ENCODE data around the gene TSHZ2.
"Not testable (repeated sequence)": the region's sequence is repeated elsewhere in the genome, so short reads cannot be mapped to it uniquely, and the experiment has no call there.

The TSHZ2 gene

DNA sequence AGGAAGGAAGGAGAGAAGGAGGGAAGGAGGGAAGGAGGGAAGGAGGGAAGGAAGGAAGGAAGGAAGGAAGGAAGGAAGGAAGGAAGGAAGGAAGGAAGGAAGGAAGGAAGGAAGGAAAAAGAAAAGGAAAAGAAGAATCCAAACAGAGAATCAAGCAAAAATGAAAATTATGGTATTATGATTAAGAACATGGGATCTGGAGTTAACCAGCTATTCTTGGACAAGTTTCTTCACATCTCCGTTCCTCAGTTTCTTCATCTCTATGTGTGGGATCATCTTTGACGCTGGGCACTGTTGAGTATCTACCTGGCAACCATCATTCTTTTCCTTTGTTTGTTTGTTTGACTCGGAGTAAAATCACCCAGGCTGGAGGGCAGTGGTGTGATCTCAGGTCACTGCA, 549.9 kb downstream of the TSHZ2 start:
- no peak for TF ChIP-seq POLR2A (IDR thresholded peaks at IDR 0.05; ENCODE audit: low read depth, low read length)
- DNase-seq (ENCODE audit: insufficient read length, low spot score) = no peak
- no peak for FAIRE-seq

DNA sequence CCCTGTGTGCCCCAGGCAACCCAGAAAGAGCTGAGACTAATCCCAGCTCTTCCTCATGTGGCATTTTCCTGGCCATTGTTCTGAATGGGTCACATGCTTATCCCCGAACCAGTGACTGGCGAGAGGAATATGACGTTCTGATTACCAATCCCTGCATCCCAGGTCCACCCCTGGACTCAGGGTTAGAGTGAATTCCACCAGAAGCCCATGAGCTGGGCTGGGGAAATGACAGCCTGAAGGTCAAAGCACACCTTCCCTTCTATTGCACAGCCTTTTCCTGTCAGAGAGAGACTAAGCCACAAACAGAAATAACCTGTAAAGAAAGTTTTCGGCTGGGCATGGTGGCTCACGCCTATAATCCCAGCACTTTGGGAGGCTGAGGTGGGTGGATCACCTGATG, 550.5 kb downstream of the TSHZ2 start:
- no peak for TF ChIP-seq POLR2A (IDR thresholded peaks at IDR 0.05; ENCODE audit: low read depth, low read length)
- FAIRE-seq (no peak), DNase-seq (ENCODE audit: insufficient read length, low spot score) (no peak)

DNA sequence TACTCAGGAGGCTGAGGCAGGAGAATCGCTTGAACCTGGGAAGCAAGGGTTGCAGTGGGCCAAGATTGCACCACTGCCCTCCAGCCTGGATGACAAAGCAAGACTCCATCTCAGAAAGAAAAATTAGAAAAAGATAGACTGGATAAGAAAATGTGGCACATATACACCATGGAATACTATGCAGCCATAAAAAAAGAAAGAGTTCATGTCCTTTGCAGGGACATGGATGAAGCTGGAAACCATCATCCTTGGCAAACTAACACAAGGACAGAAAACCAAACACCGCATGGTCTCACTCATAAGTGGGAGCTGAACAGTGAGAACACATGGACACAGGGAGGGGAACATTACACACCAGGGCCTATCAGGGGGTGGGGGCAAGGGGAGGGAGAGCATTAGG, 551.5 kb downstream of the TSHZ2 start:
- not testable (repeated sequence) for DNase-seq (ENCODE audit: insufficient read length, low spot score); FAIRE-seq

DNA sequence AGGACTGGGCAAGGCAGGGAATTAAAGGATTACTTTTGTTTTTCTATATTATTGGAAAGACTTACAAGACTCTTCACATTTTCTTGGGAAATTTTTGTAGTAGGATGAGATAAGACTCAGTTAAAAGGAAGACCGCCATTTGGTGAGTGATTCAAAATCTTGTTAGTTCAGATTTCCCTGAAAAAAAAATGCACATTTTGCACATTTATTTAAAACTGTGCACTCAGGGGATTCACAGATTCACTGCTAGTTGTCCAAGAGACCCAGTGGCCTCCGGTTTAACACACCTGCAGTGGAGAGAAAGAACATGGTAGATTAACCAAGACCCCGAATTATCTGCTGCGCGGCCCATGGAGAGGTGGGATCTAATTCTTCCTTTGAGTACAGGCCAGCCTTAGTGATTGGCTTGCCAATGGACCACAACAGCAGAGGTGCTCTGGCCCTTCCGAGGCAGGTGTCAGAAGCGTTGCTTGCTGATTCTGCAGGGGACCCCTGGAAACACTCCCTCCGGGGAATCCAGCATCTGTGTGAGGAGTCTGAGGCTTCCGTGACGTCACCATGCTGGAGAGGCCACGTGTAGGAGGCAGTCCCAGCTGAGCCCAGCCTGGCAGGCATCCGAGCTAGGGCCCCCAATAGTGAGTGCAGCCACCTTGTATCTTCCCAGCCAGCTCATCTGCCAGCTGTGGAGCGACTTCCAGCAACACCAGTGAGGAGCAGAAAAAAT, 552.6 kb downstream of the TSHZ2 start:
- TF ChIP-seq POLR2A (IDR thresholded peaks at IDR 0.05; ENCODE audit: low read depth, low read length) = no peak
- DNase-seq (ENCODE audit: insufficient read length, low spot score) (no peak), FAIRE-seq (no peak)

DNA sequence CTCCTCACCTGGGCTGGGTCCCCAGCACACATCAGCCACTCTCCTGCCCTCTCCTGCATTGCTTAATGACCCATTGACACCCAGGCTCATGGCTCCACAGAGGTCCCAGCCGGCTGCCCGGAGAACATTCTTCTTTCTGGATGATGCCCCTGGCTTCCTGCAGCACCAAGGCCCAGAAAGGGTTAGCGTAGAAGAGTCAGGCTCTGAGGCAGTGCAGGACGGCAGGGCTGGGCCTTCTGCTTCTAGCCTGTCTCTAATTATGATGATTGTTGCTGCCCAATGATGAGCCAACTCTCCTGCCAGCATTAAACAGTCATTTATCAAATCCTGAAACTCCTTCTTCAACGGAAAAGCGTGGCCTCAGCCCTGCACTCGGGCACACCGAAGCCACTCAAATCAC, 555.0 kb downstream of the TSHZ2 start:
- no peak for TF ChIP-seq POLR2A (IDR thresholded peaks at IDR 0.05; ENCODE audit: low read depth, low read length)
- FAIRE-seq (no peak), DNase-seq (ENCODE audit: insufficient read length, low spot score) (no peak)

DNA sequence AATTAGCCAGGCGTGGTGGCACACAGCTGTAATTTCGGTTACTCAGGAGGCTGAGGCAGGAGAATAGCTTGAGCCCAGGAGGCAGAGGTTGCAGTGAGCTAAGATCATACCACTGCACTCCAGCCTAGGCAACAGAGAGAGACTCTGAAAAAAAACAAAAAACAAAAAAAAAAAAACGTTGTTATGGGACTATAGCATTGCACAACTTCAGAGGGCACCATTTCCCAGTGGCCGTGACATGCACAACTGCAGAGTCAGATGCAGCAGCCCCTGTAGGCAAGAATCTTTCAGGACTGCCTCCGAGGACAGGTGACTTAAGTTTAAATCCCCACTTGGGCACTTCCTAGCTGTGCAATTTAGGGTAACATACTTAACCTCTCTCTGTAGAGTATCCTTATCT, 557.5 kb downstream of the TSHZ2 start:
- TF ChIP-seq POLR2A (IDR thresholded peaks at IDR 0.05; ENCODE audit: low read depth, low read length) = no peak
- DNase-seq (ENCODE audit: insufficient read length, low spot score) = no peak
- FAIRE-seq = no peak

DNA sequence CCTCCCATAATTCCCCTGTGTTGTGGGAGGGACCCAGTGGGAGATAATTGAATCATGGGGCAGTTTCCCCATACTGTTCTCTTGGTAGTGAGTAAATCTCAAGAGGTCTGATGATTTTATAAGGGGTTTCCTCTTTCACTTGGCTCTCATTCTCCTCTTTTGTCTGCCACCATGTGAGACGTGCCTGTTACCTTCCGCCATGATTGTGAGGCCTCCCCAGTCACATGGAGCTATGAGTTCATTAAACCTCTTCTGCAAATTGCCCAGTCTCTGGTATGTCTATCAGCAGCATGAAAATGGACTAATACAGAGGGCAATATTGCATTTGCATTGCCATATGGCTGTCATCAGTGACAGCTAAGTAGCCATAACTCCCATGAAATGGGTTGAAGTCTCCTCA, 558.3 kb downstream of the TSHZ2 start:
- no peak for FAIRE-seq
- no peak for DNase-seq (ENCODE audit: insufficient read length, low spot score)
- no peak for TF ChIP-seq POLR2A (IDR thresholded peaks at IDR 0.05; ENCODE audit: low read depth, low read length)

DNA sequence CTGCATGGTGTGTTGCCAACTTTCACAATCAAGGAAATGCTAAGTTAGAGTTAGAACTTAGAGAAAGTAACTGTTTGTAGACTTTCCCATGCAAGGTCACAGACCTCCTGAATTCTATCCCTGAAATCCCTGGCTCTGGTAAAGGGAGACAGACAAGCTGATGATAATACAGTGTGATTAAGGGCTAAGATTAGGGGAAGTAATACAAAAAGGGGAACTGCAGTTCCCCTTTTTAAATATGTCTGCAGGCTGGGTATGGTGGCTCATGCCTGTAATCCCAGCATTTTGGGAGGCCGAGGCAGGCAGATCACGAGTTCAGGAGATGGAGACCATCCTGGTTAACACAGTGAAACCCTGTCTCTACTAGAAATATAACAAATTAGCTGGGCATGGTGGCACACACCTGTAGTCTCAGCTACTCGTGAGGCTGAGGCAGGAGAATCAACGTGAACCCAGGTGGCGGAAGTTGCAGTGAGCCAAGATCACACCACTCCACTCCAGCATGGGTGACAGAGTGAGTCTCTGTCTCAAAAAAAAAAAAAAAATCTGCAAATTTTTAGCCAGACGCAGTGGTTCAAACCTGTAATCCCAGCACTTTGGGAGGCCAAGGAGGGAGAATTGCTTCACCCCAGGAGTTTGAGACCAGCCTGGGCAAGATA, 560.6 kb downstream of the TSHZ2 start:
- FAIRE-seq; DNase-seq (ENCODE audit: insufficient read length, low spot score): not testable (repeated sequence)

DNA sequence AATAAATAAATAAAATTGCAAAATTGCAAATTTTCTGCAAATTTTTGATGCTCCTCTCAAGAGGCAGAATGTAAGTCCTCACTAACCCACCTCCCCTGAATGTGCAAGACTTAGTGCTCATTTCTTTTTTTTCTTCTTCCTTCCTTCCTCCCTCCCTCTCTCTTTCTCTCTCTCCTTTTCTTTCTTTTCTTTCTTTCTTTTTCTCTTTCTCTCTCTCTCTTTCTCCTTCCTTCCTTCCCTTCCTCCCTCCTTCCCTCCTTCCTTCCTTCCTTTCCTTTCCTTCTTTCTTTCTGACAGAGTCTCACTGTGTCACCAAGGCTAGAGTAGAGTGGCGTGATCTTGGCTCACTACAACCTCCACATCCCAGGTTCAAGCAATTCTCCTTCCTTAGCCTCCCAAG, 561.3 kb downstream of the TSHZ2 start:
- TF ChIP-seq POLR2A (IDR thresholded peaks at IDR 0.05; ENCODE audit: low read depth, low read length) = no peak
- FAIRE-seq (no peak), DNase-seq (ENCODE audit: insufficient read length, low spot score) (no peak)

DNA sequence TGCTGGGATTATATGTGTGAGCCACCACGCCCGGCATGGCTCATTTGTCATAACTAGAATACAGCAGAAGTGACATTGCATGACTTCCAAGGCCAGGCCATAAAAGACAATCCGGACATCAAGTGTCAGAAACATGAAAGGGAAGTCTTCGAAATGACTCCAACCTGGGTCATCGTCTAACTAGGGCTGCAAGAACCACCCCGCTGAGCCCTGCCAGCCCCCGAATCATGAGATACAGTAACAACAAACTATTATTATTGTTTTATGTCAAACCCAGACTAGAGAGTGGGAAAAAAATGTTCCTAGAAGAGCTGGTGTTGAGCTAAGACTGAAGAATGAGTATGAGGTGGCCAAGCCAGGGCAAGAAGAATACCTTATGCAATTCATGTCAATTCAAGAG, 561.9 kb downstream of the TSHZ2 start:
- FAIRE-seq (no peak), DNase-seq (ENCODE audit: insufficient read length, low spot score) (no peak)
- no peak for TF ChIP-seq POLR2A (IDR thresholded peaks at IDR 0.05; ENCODE audit: low read depth, low read length)

DNA sequence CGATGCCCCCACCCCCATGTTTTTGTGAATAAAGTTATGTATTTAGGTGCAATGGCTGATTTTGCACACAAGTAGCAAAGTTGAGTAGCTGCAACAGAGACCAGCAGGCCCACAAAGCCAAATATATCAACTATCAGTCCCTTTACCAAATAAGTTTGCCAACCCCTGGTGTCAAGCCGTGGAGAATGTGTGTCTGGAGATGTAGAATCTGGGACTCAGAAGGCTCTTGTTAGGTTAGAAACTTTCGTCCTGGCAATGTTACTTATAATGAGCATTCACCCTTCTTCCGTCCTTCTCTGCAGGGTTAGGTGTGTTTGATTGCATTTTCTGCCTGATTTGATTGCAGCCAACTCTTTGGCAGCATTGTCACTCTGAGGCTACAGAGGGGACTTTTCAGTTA, 563.7 kb downstream of the TSHZ2 start:
- FAIRE-seq = no peak
- DNase-seq (ENCODE audit: insufficient read length, low spot score) = no peak
- no peak for TF ChIP-seq POLR2A (IDR thresholded peaks at IDR 0.05; ENCODE audit: low read depth, low read length)

DNA sequence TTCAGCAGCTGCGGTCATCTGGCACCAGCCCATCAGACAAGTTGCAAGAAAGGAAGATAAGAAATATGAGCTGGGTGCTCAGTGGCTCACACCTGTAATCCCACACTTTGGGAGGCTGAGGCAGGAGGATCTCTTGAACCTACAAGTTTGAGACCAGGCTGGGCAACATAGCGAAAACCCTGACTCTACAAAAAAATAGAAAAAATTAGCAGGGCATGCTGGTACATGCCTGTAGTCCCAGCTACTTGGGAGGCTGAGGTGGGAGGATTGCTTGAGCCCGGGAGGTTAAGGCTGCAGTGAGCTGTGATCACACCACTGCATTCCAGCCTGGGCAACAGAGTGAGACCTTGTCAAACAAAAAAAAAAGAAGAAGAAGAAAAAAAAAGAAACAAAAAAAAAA, 564.2 kb downstream of the TSHZ2 start:
- DNase-seq (ENCODE audit: insufficient read length, low spot score); FAIRE-seq: not testable (repeated sequence)

DNA sequence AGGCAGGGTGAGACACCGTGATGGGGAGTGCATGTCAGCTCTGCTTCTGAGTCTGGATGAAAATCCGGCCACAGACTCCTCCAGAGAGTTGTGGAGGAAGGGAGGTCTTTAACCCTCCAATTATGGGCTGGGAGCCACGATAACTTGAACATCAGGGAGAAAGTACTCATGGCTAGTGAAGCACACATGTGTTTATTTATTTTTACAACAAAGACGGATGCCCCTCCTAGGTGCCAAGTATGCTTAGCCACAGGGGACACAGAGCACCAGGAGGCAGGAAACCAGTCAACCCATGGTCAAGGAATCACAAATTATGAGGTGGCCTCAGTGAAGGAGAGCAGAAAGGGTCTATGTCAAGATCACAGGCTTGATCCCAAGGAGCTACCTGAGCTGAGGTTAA, 567.4 kb downstream of the TSHZ2 start:
- TF ChIP-seq POLR2A (IDR thresholded peaks at IDR 0.05; ENCODE audit: low read depth, low read length) = no peak
- no peak for DNase-seq (ENCODE audit: insufficient read length, low spot score)
- no peak for FAIRE-seq

Measured in H54 (cell line).